HG03095 (cell line): ENCODE results near the gene SFXN5.
"Not testable (repeated sequence)": the region's sequence is repeated elsewhere in the genome, so short reads cannot be mapped to it uniquely, and the experiment has no call there.

ENCODE experiments used
- ATAC-seq: cut with Tn5 transposase; IDR thresholded peaks from one replicate; pipeline ENCODE4 v1.9.1; 2021; ENCODE audit warnings: moderate library complexity; ENCODE audit not compliant: unreplicated experiment

Gene SFXN5

GRCh38 chr2:73078457-73079411 is 7.2 kb upstream of the SFXN5 start:
- no peak for ATAC-seq

DNA sequence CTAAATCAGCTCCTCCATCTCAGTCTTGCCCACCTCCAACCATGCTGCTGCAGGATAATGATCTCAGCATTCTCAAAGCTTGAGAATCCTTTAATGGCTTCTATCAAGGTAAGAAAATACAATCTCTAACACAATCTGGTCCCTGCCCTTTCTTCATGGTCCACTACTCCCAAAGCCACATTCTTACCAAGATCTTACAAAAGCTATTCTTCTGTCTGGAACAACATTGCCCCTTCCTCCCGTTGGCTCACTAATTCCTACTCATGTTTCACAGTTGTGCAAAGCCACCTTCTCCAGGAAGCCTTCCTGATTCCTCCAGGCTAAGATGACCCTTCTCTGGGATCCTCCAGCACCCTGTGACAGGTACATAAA is 5.9 kb upstream of the SFXN5 start:
- no peak for ATAC-seq

DNA sequence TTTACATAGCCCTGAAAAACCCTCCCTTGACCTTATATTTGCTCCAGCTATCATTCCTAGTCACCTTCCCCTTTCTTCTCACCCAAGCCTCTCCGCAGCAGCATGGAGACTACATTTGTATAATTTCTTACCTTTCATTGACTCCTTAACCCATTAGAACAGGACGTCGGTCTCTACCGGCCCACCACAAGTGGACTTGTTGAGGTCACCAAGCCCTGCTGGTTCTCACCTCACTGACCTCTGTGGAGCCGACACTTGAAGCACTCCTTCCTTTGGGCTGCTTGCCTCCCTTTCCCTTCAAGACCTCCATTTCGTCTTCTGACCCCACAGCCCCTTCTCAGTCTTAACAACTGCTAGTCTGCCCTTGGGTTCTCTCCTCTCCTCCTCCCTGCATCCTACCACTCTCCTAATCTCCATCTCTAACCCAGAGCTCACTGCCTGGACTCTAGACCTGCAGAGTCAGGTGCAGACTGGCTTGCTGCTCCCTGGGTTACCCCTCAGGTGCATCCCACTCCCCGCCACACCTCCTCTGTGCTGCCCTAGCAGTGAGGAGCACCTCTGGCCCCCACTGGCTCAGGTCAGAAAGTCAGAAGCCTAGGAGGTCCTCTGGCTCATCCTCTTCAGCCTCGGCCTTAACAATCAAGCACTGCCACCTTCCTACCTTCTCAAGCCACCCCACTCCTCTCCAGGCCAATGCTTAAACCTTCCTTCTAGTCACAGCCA is 5.3 kb upstream of the SFXN5 start:
- no peak for ATAC-seq

GRCh38 chr2:73075477-73076373 is 4.2 kb upstream of the SFXN5 start:
- ATAC-seq = no peak

GRCh38 chr2:73074110-73075069 is 2.9 kb upstream of the SFXN5 start:
- ATAC-seq = no peak

DNA sequence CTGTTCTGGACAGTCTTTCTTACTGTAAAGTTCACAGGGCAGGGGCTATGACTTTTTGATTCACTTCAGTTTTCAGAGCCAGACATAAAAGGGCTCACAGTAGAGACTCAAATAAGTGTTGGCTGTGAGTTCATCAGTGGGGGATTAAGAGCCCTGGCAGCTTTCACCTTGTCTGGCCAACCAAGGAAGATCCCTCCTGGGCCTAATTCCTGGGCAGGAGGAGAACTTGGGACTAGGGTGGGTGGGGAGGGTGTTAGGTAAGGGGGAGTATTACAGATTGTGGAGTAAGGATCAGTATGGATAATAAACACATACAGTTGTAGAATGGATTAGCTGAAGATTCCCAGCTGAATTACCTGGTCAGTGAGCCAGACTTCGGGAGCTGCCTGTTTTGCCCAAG is 904 bp upstream of the SFXN5 start:
- ATAC-seq = no peak

DNA sequence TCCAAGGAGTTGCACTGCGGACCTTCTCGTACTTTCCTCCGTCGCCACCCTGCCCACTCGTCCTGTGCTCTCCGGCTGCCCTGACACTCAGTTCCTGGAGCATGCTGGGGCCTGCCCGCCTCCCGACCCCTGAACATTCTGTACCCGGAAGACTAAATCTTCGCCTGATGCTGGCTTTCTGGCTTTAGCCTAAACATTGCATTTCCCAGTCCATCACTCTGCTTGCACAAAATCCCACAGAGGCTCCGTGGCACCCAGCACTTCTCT is 550 bp upstream of the SFXN5 start:
- ATAC-seq = peak; percentile 7

DNA sequence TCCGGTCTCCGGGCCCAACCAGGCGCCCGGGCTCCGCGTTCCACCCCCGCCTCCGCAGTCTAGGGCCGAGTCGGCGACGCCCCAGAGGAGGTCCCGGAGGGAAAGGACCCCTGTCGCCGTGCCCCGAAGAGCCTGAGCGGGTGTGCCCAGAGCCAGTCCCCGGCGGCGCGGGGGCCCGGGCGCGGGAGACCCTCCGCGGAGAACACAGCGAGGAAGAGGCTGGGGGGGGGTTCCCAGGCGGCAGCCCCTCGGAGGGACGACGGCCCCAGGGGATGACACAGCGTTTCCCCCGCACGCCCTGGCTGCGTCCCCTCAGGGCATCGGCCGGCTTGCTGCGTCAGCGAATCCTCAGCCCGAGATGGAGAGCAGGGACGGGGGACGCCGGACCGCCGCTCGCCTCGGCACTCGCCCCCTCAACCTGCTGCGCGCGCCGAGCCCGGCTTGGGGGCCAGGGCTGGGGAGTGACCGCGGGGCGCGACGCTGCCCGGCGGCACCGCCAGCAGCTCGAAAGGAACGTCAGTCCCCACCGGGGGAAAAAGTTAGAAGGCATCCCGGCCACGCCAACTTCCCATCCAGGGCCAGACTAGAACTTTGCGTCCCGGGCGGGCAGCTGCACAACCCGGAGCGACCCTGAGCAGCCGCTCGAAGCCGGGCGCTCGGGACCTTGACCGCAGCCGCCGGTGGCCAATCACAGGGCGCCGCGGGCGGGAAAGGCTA is 711 bp downstream of the SFXN5 start:
- ATAC-seq = peak; percentile 14

DNA sequence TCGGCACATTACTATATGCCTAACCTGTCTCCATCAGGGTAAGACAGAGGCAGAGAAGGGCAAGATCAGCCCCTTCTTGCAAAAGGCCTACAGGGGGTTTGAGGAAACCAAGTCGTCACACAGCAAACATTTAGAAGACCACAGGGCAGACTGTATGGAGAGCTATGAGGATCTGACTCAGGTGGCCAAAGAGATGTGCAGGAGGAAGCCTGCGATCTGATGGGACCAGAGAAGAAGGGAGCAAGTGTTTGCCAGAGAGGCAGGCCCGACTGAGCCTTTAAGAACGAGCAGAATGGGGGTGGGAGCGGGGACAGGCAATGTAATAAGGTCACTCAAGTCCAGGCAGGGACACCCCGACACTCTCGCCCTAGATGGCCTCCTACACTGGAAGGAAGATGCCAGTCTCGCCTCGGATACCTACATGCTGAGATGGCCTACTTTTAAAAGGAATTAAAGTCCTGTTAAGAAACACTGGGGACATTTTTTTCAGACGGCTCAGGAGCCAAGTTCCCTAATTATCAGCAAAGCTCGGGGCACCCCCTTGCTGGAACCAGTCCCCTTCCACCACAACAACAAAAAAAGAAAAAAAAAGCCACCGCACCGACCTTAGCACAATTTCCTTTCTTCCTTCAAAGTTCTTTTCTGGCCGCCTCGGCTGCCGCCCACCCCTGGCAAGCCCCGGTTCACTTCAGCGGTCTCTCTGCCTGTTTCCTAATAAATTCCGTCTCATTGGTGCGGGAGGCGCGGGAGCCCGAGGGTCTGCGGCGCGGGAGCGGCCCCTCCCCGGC is 1.5 kb downstream of the SFXN5 start:
- ATAC-seq = no peak

- no peak for ATAC-seq
These were observed 2.3 kb downstream of the SFXN5 start for GRCh38 chr2:73069041-73069854.

DNA sequence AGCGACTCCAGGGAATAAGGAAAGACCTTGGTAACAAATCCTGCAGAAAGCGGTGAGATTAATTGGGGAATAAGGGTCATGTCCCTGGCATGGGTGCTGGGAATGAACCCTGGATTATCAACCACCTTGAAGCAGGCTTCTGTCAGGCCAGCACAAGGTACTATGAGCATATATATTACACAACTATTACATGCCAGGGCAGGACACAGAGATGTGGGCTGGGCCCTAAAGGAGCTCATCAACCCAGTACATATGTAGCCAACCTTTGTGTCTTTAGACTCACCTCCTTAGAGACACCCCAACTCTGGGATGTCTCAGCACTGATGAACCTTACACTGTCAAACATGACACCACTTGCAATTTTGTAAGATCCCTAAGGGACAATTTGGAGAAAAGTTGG is 3.4 kb downstream of the SFXN5 start:
- ATAC-seq = no peak

DNA sequence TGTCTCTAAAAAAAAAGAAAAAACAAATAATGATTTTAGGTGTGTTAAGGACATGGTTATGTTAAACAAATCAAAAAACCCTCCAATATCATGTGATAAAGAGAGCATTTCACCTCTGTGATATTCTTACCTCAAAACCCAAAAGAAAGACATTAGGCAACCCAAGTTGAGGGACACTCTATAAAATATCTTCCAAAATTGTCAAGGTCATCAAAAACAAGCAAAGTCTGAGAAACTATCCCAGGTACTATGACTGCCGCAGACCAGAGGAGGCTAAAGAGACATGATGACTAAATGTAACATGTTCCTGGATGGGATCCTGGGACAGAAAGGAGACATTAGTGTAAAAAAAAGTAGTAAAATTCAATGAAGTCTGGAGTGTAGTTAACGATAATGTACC is 4.5 kb downstream of the SFXN5 start:
- no peak for ATAC-seq

DNA sequence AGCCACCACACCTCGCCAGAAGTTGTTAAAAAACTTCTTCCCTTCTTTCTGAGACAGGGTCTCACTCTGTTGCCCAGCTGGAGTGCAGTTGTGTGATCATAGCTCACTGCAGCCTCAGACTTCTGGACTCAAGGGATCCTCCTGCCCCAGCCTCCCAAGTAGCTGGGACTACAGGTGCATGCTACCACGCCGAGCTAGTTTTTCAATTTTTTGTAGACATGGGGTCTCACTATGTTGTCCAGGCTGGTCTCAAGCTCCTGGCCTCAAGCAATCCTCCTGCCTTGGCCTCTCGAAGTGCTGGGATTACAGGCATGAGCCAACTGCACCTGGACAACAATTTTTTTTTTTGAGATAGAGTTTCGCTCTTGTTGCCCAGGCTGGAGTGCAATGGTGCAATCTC is 6.4 kb downstream of the SFXN5 start:
- ATAC-seq = not testable (repeated sequence)

- ATAC-seq = no peak
These were observed 7.3 kb downstream of the SFXN5 start for GRCh38 chr2:73063909-73064875.

DNA sequence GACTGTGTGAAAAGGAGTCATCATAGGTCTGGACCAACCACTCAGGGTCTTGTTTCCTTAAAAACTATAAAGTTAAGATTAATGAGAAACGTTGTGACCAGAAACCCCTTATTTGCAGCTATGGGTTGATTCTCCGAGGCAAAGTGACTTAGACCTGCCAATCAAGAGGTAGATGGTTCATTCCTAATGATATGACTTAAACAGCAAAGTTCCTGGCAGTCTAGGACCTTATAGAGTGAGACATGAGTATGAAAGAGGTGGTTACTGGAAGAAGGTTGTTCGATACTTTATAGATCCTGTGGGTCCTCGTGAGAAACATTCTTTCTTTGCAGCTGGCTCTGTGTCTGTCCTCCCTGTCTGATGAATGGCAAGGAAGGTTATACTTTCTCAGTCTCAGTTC is 8.0 kb downstream of the SFXN5 start:
- ATAC-seq = no peak

GRCh38 chr2:73059106-73059505 is 12.4 kb downstream of the SFXN5 start:
- ATAC-seq = no peak

DNA sequence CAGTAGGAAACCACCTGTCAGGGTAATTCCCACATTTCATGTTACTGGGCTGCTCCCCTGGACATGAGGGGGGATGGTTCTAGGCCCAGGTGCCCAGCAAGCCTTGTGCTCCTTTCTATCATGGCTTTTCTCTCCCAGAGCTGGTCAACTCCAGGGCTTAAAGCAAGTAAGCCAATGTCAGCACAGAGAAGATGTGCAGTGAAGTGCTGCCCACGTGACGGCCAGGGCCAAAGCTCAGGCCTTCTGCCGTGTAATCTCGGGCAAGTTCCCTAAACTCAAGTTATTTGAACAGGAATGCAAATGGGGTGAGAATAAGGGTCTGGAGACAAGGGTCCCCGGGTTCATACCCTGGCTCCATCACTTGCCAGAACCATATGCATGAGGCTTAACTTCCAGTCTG is 16.5 kb downstream of the SFXN5 start:
- ATAC-seq = no peak
